Skin epidermis (tissue), 12 donors: Measurements from ENCODE around the gene ZNF569.
A peak's percentile ranks its signal among the peaks of the same experiment; 100 is the strongest.

ENCODE experiments used
- H3K27ac ChIP-seq, 21 experiments: fragments of 200-600 bp; sonication (generic) in 11 of 21; one replicate each; pipeline ENCODE4 v1.5.0; 2020; ENCODE audit warnings: mild to moderate bottlenecking in 3 of 21, inconsistent platforms in 2 of 21, moderate library complexity in 2 of 21
- H3K4me3 ChIP-seq, 7 experiments: fragments of 200-600 bp; sonication (generic) in 2 of 7; one replicate each; pipeline ENCODE4 v1.5.0; 2020; ENCODE audit warnings: inconsistent platforms in 2 of 7, mild to moderate bottlenecking in 2 of 7, moderate library complexity in 1 of 7

ZNF569 gene

DNA sequence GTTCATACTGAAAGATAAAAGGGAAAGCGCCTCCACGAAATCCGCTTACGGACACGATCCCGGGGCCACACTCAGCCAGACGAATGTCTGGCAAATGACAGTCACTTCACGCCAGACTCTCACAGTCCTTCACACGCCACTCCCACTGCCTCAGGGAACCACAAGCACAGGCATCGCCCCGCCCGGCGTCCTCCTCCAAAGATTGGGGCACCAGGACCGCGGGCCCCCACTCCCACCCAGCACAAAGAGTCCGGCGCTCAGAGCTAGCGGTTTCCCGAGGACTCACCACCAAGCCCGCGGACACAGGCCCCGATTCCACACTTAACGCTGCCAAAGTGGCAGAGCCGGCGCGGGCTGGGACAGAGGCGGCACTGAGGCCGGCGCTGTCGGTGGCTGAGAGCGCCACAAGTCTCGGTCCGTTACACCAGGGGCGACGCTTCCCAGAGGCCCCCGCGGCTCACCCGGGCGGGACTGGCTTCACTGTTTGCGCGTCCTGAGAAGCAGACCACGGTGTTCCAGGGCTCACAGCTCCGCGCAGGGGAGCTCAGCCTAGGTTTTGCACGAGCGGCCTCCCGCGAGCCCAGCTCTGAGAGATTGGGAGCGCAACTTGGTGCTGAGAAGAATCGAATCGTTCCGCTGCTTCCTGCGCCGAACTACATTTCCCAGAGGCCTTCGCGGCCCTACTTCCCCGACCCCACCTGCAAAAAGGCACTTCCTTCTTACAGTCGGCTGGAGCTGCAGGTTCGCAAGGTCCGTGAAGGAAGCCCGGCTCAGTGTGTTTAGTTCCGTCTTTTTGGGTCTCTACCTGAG, at the start of gene ZNF569:
TSS of gene ZNF569 (minus strand) at position 647 of the 810 bp plus-strand sequence. CDS start 22,523 bp downstream, outside the sequence.
- Histone ChIP-seq H3K27ac (peak within 1 kb of the TSS; percentile 55 to 95 (median 84)), H3K4me3 (peak within 1 kb of the TSS; percentile 67 to 87 (median 78))

DNA sequence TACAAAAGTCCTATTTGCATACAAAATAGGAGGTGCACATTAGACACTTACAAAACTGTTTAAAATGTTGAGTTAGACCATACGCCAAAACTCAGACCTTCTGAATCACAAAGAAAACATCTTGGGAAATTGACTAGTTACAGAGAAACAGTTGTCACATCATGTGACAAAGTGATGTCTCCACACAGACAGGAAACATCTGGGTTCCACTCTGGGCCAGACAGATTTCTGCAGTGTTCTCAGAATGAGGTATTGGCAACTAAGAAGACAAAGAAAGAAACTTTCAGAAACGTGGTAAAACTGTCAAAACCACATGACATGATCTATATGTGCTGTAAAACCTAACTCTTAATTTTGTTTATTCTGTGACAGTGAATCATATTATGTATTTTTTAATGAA, 46.2 kb upstream of the ZNF569 start:
- H3K27ac ChIP-seq, result no peak overlapping the region
- H3K4me3 ChIP-seq, result no peak overlapping the region

GRCh38 chr19:37511821-37512220, 44.6 kb upstream of the ZNF569 start:
- Histone ChIP-seq H3K4me3 (no peak overlapping the region), H3K27ac (no peak overlapping the region)

DNA sequence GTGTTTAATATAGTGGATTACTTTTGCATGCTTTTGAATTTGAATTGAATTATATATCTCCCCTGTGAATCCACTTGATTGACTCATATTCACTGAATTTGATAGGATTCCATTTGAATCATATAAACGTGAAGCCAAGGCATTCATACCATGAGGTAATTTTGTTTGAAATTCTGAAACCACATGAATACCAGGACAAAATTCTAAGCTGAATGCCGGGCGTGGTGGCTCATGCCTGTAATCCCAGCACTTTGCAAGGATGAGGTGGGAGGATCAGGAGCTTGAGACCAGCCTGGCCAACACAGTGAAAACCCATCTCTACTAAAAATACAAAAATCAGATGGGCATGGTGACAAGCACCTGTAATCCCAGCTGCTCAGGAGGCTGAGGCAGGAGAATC, 43.9 kb upstream of the ZNF569 start:
- Histone ChIP-seq H3K4me3 (no peak overlapping the region), H3K27ac (no peak overlapping the region)

GRCh38 chr19:37507167-37507464, 39.9 kb upstream of the ZNF569 start:
- Histone ChIP-seq H3K4me3 (peak overlapping the region; percentile 42 to 71 (median 64)), H3K27ac (peak overlapping the region in 20 of 21 experiments; percentile 71 to 99 (median 93))

DNA sequence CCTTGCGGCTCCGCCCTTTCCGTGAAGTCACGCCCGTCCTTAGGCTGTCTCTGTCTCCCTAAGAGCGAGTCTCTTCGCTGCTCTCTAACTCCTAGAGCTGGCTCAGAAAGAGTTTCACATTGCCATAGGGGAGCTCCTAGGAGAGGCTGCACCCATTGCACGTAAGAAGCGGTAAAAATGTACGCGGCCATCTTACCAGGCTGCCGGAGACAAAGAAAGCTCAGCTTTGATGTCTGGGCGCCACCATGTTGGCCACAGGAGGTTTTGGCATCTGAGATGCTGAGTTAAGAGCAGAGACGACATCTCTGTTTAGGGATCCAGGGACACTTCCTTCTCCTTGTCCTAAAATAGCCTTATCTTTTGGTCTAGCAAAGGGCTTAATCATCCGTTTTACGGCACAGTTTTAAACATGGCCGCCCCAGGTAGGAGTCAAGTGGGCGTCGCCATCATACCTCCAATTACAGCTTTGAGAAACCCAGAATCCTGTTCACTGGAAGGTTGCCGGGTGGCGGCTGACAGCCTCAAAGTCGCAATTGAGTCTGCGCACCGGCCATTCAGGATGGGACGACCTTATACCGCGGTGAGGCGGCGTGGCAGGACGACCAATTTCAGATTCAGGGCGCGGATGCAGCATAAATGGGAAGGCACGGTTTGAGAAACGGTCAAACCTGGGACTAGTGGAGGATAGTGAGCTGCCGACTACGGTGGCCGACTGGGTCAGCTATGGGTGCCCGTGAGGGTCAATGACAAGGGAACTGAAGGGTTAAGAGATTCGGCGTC, 39.3 kb upstream of the ZNF569 start, which contains the start of gene ZNF793:
TSS of gene ZNF793 (plus strand) at position 553 of the 780 bp plus-strand sequence. CDS start 16,501 bp downstream, outside the sequence.
- Histone ChIP-seq H3K27ac (peak within 1 kb of the TSS; percentile 43 to 99 (median 93)), H3K4me3 (peak within 1 kb of the TSS; percentile 42 to 71 (median 64))

DNA sequence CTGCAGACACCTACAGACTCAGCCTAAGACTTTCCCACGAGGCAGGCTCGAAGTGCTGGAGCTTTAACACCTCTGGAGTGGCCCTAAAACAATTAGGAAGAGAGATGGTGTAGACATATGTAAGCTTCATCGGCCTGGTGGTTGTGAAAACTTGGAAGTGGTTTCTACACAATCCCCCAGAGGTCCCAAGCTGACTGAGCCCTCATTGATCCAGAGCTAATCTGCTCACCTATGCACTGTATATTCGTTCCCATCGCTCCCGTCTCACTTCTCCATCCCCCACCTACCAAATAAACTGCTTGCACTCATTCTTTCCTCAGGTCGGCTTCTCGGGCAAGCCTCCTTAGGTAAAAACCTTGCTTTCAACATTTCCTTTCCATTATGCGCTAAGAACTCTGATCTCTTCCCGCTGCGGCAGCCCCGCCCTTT, 38.7 kb upstream of the ZNF569 start:
- peak overlapping the region; percentile 42 to 71 (median 64) for H3K4me3 ChIP-seq
- peak overlapping the region in 20 of 21 experiments; percentile 71 to 99 (median 93) for H3K27ac ChIP-seq

GRCh38 chr19:37492213-37492612, 25.0 kb upstream of the ZNF569 start:
- H3K27ac ChIP-seq, result no peak overlapping the region
- no peak overlapping the region for H3K4me3 ChIP-seq

DNA sequence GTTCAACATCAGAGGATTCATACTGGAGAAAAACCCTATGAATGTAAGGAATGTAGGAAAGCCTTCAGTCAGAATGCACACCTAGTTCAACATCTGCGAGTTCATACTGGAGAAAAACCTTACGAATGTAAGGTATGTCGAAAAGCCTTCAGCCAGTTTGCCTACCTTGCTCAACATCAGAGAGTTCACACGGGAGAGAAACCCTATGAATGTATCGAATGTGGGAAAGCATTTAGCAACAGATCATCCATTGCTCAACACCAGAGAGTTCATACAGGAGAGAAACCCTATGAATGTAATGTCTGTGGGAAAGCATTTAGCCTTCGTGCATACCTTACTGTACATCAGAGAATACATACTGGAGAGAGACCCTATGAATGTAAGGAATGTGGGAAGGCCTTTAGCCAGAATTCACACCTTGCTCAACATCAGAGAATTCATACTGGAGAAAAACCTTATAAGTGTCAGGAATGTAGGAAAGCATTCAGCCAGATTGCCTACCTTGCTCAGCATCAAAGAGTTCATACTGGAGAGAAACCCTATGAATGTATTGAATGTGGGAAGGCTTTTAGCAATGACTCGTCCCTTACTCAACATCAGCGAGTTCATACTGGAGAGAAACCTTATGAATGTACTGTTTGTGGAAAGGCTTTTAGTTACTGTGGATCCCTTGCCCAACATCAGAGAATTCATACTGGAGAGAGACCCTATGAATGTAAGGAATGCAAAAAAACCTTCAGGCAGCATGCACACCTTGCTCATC, 17.3 kb upstream of the ZNF569 start:
- Histone ChIP-seq H3K4me3 (no peak overlapping the region), H3K27ac (no peak overlapping the region)

GRCh38 chr19:37472165-37472564, 4.9 kb upstream of the ZNF569 start:
- H3K4me3 ChIP-seq, result no peak overlapping the region
- no peak overlapping the region for H3K27ac ChIP-seq

GRCh38 chr19:37470216-37470615, 3.0 kb upstream of the ZNF569 start:
- Histone ChIP-seq H3K27ac (peak overlapping the region in 3 of 21 experiments; percentile 74 to 86 (median 83)), H3K4me3 (peak overlapping the region in 2 of 7 experiments; percentile 69 to 91)

GRCh38 chr19:37468961-37469777, 1.9 kb upstream of the ZNF569 start, which contains the start of gene ZNF570:
Gene ZNF570, plus strand, starts transcription at chr19:37469356. Its CDS starts 999 bp downstream, at chr19:37470355.
- Histone ChIP-seq H3K27ac (peak within 1 kb of the TSS; percentile 27 to 93 (median 83)), H3K4me3 (peak within 1 kb of the TSS; percentile 51 to 91 (median 71))

DNA sequence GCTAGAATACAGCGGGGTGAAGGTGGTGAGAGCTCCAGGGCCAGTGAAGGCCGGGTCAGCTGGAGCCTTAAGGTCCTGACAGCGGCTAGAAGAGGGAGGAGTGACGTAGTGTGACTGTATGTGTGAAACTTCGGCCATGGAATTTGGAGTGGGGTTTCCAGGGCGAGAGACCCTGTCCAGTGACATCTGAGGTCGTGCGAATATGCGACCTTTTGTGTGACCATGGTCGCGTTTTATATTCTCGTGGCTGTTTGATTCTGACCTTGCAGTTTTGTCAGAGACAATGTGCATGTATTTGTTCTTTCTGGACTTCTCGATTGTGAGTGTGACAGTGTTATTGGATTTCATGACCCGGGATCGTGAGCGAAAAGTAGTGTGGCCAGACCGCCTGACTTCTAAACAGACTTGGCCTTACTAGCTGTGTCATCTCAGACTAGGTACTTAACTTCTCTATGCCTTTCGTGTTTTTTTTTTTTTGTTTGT, 405 bp upstream of the ZNF569 start:
- Histone ChIP-seq H3K4me3 (peak overlapping the region; percentile 67 to 87 (median 75)), H3K27ac (peak overlapping the region in 20 of 21 experiments; percentile 67 to 95 (median 84))

- H3K27ac ChIP-seq, result peak overlapping the region in 20 of 21 experiments; percentile 67 to 95 (median 84)
- H3K4me3 ChIP-seq, result peak overlapping the region; percentile 67 to 87 (median 75)
These were observed 907 bp downstream of the ZNF569 start for GRCh38 chr19:37466277-37466797.

GRCh38 chr19:37452500-37453245, 14.6 kb downstream of the ZNF569 start:
- Histone ChIP-seq H3K4me3 (no peak overlapping the region), H3K27ac (no peak overlapping the region)

GRCh38 chr19:37413313-37414084, 53.7 kb downstream of the ZNF569 start:
- Histone ChIP-seq H3K4me3 (no peak overlapping the region), H3K27ac (no peak overlapping the region)

- no peak overlapping the region for H3K4me3 ChIP-seq
- H3K27ac ChIP-seq, result no peak overlapping the region
These were observed 54.5 kb downstream of the ZNF569 start for GRCh38 chr19:37412700-37413099.
